Measurements from ENCODE around the gene MRPS18A.

- TF ChIP-seq, protein P1, sequence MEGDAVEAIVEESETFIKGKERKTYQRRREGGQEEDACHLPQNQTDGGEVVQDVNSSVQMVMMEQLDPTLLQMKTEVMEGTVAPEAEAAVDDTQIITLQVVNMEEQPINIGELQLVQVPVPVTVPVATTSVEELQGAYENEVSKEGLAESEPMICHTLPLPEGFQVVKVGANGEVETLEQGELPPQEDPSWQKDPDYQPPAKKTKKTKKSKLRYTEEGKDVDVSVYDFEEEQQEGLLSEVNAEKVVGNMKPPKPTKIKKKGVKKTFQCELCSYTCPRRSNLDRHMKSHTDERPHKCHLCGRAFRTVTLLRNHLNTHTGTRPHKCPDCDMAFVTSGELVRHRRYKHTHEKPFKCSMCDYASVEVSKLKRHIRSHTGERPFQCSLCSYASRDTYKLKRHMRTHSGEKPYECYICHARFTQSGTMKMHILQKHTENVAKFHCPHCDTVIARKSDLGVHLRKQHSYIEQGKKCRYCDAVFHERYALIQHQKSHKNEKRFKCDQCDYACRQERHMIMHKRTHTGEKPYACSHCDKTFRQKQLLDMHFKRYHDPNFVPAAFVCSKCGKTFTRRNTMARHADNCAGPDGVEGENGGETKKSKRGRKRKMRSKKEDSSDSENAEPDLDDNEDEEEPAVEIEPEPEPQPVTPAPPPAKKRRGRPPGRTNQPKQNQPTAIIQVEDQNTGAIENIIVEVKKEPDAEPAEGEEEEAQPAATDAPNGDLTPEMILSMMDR (IDR thresholded peaks at IDR 0.05) = no peak
- TF ChIP-seq POLR2A (IDR thresholded peaks at IDR 0.05) = no peak
- no peak for TF ChIP-seq POLR2AphosphoS5 (IDR thresholded peaks at IDR 0.05; ENCODE audit: insufficient read depth in 1 of 2, low read depth in 1 of 2)
Measured at GRCh38 chr6:43678341-43678740, 9.2 kb downstream of the MRPS18A start.

Measured in vagina (tissue), 2 donors.